ENCODE measurements around the gene AFDN.

The AFDN gene

DNA sequence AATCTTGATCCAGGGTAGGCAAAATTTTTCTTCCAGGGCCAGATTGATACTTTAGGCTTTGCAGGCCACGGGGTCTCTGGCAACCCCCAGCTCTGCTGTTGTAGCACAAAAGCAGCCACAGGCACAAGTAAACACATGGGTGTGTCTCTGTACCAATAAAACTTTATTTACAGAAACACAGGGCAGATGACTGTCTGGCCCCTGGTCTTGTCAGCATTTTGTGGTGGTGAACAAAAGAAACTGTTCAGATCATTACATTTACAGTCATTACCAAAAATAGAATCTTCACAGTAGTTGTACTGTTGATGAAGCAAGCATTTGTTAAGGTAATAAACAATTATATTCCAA lies 125.8 kb downstream of the AFDN start:
- H4K20me1 ChIP-seq (ENCODE audit: insufficient read depth, low read length, poor library complexity, severe bottlenecking), result no peaks in the 10 kb centered on the region
- no peaks in the 10 kb centered on the region for H3K9me2 ChIP-seq (replicated peaks; ENCODE audit: low read depth, low read length)
- no peak overlapping the region for H3K4me3 ChIP-seq (ENCODE audit: low read length, poor library complexity, severe bottlenecking)
- no peaks in the 10 kb centered on the region for H3F3A ChIP-seq (ENCODE audit: low read depth)
- no peak overlapping the region for H3K4me2 ChIP-seq (ENCODE audit: low read depth, low read length, poor library complexity, severe bottlenecking)
- no peaks in the 10 kb centered on the region for H3K27me3 ChIP-seq (ENCODE audit: insufficient read depth, low read length, poor library complexity, severe bottlenecking)
- no peak overlapping the region for H3K9ac ChIP-seq (ENCODE audit: low read depth, low read length, poor library complexity, severe bottlenecking)
- no peak overlapping the region for H2AFZ ChIP-seq (ENCODE audit: low read length)
- no peaks in the 10 kb centered on the region for H3K36me3 ChIP-seq (ENCODE audit: insufficient read depth, low read length)
- no peaks in the 10 kb centered on the region for H3K79me2 ChIP-seq (ENCODE audit: insufficient read depth, low read length)
- no peaks in the 10 kb centered on the region; the same call in 1 of the 2 replicates for H3K9me3 ChIP-seq (ENCODE audit: insufficient read depth, low read depth, low read length)
- TF ChIP-seq, protein P1, sequence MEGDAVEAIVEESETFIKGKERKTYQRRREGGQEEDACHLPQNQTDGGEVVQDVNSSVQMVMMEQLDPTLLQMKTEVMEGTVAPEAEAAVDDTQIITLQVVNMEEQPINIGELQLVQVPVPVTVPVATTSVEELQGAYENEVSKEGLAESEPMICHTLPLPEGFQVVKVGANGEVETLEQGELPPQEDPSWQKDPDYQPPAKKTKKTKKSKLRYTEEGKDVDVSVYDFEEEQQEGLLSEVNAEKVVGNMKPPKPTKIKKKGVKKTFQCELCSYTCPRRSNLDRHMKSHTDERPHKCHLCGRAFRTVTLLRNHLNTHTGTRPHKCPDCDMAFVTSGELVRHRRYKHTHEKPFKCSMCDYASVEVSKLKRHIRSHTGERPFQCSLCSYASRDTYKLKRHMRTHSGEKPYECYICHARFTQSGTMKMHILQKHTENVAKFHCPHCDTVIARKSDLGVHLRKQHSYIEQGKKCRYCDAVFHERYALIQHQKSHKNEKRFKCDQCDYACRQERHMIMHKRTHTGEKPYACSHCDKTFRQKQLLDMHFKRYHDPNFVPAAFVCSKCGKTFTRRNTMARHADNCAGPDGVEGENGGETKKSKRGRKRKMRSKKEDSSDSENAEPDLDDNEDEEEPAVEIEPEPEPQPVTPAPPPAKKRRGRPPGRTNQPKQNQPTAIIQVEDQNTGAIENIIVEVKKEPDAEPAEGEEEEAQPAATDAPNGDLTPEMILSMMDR (conservative IDR thresholded peaks at IDR 0.05; ENCODE audit: low read length), result no peak
- no peak for TF ChIP-seq EZH2phosphoT487 (IDR thresholded peaks at IDR 0.05; ENCODE audit: borderline replicate concordance)
- H3K4me1 ChIP-seq (ENCODE audit: insufficient read depth, low read length, poor library complexity, severe bottlenecking), result no peaks in the 10 kb centered on the region

DNA sequence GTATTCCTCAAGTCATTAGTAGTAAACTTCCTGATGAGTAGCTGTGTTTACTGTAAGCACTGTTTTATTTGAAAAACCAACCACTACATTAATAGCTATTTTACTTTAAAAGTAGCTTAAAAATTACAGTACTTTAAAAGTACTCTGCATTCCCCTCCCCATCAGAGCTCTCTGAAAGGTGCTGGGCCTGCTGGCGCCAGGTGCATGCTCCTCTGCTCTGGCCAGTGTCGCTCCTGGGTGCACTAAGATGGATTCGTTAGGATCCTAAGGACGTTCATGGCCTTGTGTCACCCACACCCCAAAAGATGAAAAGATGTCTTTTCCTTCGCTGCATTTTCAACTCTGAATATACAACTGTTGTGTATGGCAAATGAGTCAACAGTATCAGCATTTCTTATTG lies 126.8 kb downstream of the AFDN start:
- H3K79me2 ChIP-seq (ENCODE audit: insufficient read depth, low read length), result no peaks in the 10 kb centered on the region
- TF ChIP-seq, protein P1 (conservative IDR thresholded peaks at IDR 0.05; ENCODE audit: low read length), result no peak
- TF ChIP-seq EZH2phosphoT487 (IDR thresholded peaks at IDR 0.05; ENCODE audit: borderline replicate concordance), result no peak
- H3K27me3 ChIP-seq (ENCODE audit: insufficient read depth, low read length, poor library complexity, severe bottlenecking), result no peaks in the 10 kb centered on the region
- no peaks in the 10 kb centered on the region for H4K20me1 ChIP-seq (ENCODE audit: insufficient read depth, low read length, poor library complexity, severe bottlenecking)
- no peaks in the 10 kb centered on the region for H3K9me2 ChIP-seq (replicated peaks; ENCODE audit: low read depth, low read length)
- H3F3A ChIP-seq (ENCODE audit: low read depth), result no peaks in the 10 kb centered on the region
- H3K4me1 ChIP-seq (ENCODE audit: insufficient read depth, low read length, poor library complexity, severe bottlenecking), result no peaks in the 10 kb centered on the region
- H3K4me3 ChIP-seq (ENCODE audit: low read length, poor library complexity, severe bottlenecking), result no peak overlapping the region
- no peak overlapping the region for H3K9ac ChIP-seq (ENCODE audit: low read depth, low read length, poor library complexity, severe bottlenecking)
- H2AFZ ChIP-seq (ENCODE audit: low read length), result no peak overlapping the region
- H3K36me3 ChIP-seq (ENCODE audit: insufficient read depth, low read length), result no peaks in the 10 kb centered on the region
- H3K9me3 ChIP-seq (ENCODE audit: insufficient read depth, low read depth, low read length), result no peaks in the 10 kb centered on the region; the same call in 1 of the 2 replicates
- H3K4me2 ChIP-seq (ENCODE audit: low read depth, low read length, poor library complexity, severe bottlenecking), result no peak overlapping the region

DNA sequence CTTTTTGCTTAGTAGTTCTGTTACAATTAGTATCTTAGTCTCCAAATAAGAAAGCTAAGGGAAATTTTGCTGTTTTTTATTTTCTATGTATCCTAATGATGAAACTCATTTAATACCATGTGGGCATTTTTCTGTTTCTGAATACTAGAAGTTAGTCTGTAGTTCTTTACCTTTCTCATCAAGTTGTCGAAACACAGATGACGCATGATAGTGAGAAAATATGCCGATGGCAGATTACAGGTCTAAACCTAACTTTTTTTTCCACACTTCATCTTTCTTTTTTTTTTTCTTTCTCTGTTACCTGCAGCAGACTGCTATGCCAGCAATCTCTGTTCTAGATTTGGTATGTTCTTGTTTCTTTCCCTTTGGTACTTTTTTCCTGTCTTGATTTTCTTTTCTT lies 127.4 kb downstream of the AFDN start:
- Histone ChIP-seq H3K27me3 (ENCODE audit: insufficient read depth, low read length, poor library complexity, severe bottlenecking) (no peaks in the 10 kb centered on the region), H3K9me2 (replicated peaks; ENCODE audit: low read depth, low read length) (no peaks in the 10 kb centered on the region), H2AFZ (ENCODE audit: low read length) (no peak overlapping the region), H3F3A (ENCODE audit: low read depth) (no peaks in the 10 kb centered on the region), H3K9ac (ENCODE audit: low read depth, low read length, poor library complexity, severe bottlenecking) (no peak overlapping the region), H4K20me1 (ENCODE audit: insufficient read depth, low read length, poor library complexity, severe bottlenecking) (no peaks in the 10 kb centered on the region), H3K4me2 (ENCODE audit: low read depth, low read length, poor library complexity, severe bottlenecking) (no peak overlapping the region), H3K36me3 (ENCODE audit: insufficient read depth, low read length) (no peaks in the 10 kb centered on the region), H3K4me1 (ENCODE audit: insufficient read depth, low read length, poor library complexity, severe bottlenecking) (no peaks in the 10 kb centered on the region), H3K4me3 (ENCODE audit: low read length, poor library complexity, severe bottlenecking) (no peak overlapping the region), H3K79me2 (ENCODE audit: insufficient read depth, low read length) (no peaks in the 10 kb centered on the region), H3K9me3 (ENCODE audit: insufficient read depth, low read depth, low read length) (no peaks in the 10 kb centered on the region; the same call in 1 of the 2 replicates)
- TF ChIP-seq, protein P1 (conservative IDR thresholded peaks at IDR 0.05; ENCODE audit: low read length), result no peak
- no peak for TF ChIP-seq EZH2phosphoT487 (IDR thresholded peaks at IDR 0.05; ENCODE audit: borderline replicate concordance)
